H9 (cell line): Measurements from ENCODE around the gene UBE4A. TPM values are rescaled to one million over a fixed set of nuclear protein-coding genes. Genes with fewer than 3 reads are reported as not detected.

Experiments used
- DNase-seq: peaks from one replicate; pipeline ENCODE4 v3.0.0-alpha.2; 2017
- H2AFZ ChIP-seq: one replicate; pipeline ENCODE4 v1.6.1; 2013; ENCODE audit warnings: mild to moderate bottlenecking, low read length, control low read depth, moderate library complexity
- H2AK5ac ChIP-seq: 2 replicates; pipeline ENCODE4 v1.6.1; 2013; ENCODE audit warnings: low read length, control low read depth, mixed read lengths; ENCODE audit not compliant: insufficient read length
- H2BK120ac ChIP-seq: one replicate; pipeline ENCODE4 v1.6.1; 2013; ENCODE audit warnings: low read depth, mild to moderate bottlenecking, low read length, control low read depth, inconsistent platforms; ENCODE audit not compliant: poor library complexity, severe bottlenecking
- H2BK12ac ChIP-seq: 2 replicates; pipeline ENCODE4 v1.6.1; 2013; ENCODE audit warnings: low read length, control low read depth, mixed read lengths, low read depth; ENCODE audit not compliant: insufficient read length
- H2BK15ac ChIP-seq: 2 replicates; pipeline ENCODE4 v1.6.1; 2013; ENCODE audit warnings: low read depth, low read length, control low read depth
- H2BK20ac ChIP-seq: one replicate; pipeline ENCODE4 v1.6.1; 2013; ENCODE audit warnings: low read depth, mild to moderate bottlenecking, low read length, control low read depth, inconsistent platforms; ENCODE audit not compliant: poor library complexity, severe bottlenecking
- H2BK5ac ChIP-seq: 2 replicates; pipeline ENCODE4 v1.6.1; 2013; ENCODE audit warnings: low read length, control low read depth, mixed read lengths; ENCODE audit not compliant: insufficient read length
- H3K14ac ChIP-seq: 2 replicates; pipeline ENCODE4 v1.6.1; 2013; ENCODE audit warnings: low read length, control low read depth; ENCODE audit not compliant: insufficient read depth
- H3K18ac ChIP-seq: 2 replicates; pipeline ENCODE4 v1.6.1; 2013; ENCODE audit warnings: low read depth, mild to moderate bottlenecking, mixed read lengths, low read length, control low read depth; ENCODE audit not compliant: insufficient read length
- H3K23ac ChIP-seq: 2 replicates; pipeline ENCODE4 v1.6.1; 2013; ENCODE audit warnings: low read length, control low read depth, mixed read lengths, low read depth; ENCODE audit not compliant: insufficient read length
- H3K23me2 ChIP-seq: 2 replicates; pipeline ENCODE4 v1.6.1; 2013; ENCODE audit warnings: low read depth, mild to moderate bottlenecking, mixed read lengths, low read length, control low read depth; ENCODE audit not compliant: insufficient read length, poor library complexity, severe bottlenecking
- H3K27ac ChIP-seq: 2 replicates; pipeline ENCODE4 v1.5.1; 2013; ENCODE audit warnings: low read length, control low read depth, mixed read lengths, low read depth; ENCODE audit not compliant: insufficient read length
- H3K27me3 ChIP-seq: 2 replicates; pipeline ENCODE4 v1.6.1; 2013; ENCODE audit warnings: low read length, control low read depth, inconsistent platforms; ENCODE audit not compliant: insufficient read depth
- H3K4ac ChIP-seq: 2 replicates; pipeline ENCODE4 v1.6.1; 2013; ENCODE audit warnings: low read depth, mild to moderate bottlenecking, control low read depth, inconsistent platforms, low read length, moderate library complexity
- H3K4me1 ChIP-seq: 2 replicates; pipeline ENCODE4 v1.6.1; 2013; ENCODE audit warnings: low read length, control low read depth, inconsistent platforms; ENCODE audit not compliant: insufficient read depth
- H3K4me2 ChIP-seq: 2 replicates; pipeline ENCODE4 v1.6.1; 2013; ENCODE audit warnings: low read length, control low read depth, mixed read lengths; ENCODE audit not compliant: insufficient read length, insufficient read depth
- H3K56ac ChIP-seq: 2 replicates; pipeline ENCODE4 v1.6.1; 2013; ENCODE audit warnings: low read depth, mild to moderate bottlenecking, mixed read lengths, low read length, control low read depth; ENCODE audit not compliant: insufficient read length
- H3K79me1 ChIP-seq: 2 replicates; pipeline ENCODE4 v1.6.1; 2013; ENCODE audit warnings: low read depth, mild to moderate bottlenecking, moderate library complexity, low read length, control low read depth, inconsistent platforms; ENCODE audit not compliant: insufficient read depth, poor library complexity, severe bottlenecking
- H3K79me2 ChIP-seq: 2 replicates; pipeline ENCODE4 v1.6.1; 2013; ENCODE audit warnings: low read length, control low read depth, inconsistent platforms; ENCODE audit not compliant: insufficient read depth
- H3K9ac ChIP-seq: 2 replicates; pipeline ENCODE4 v1.6.1; 2013; ENCODE audit warnings: low read length, control low read depth, mixed read lengths; ENCODE audit not compliant: insufficient read length; ENCODE audit errors: extremely low read depth
- H3K9me3 ChIP-seq: one replicate; pipeline ENCODE4 v1.6.1; 2013; ENCODE audit warnings: low read depth, low read length, inconsistent platforms; ENCODE audit not compliant: control insufficient read depth
- H3T11ph ChIP-seq: one replicate; pipeline ENCODE4 v1.6.1; 2013; ENCODE audit warnings: mild to moderate bottlenecking, low read length, control low read depth, inconsistent platforms
- H4K20me1 ChIP-seq: one replicate; pipeline ENCODE4 v1.6.1; 2013; ENCODE audit not compliant: control insufficient read depth, insufficient read length, insufficient read depth
- H4K5ac ChIP-seq: 2 replicates; pipeline ENCODE4 v1.6.1; 2013; ENCODE audit warnings: low read depth, mild to moderate bottlenecking, mixed read lengths, low read length, control low read depth; ENCODE audit not compliant: insufficient read length
- H4K8ac ChIP-seq: replicated peaks from 2 replicates; pipeline ENCODE4 v1.6.1; 2013; ENCODE audit warnings: low read length, control low read depth, mixed read lengths, low read depth; ENCODE audit not compliant: insufficient read length
- H4K91ac ChIP-seq: 2 replicates; pipeline ENCODE4 v1.6.1; 2013; ENCODE audit warnings: low read depth, mild to moderate bottlenecking, moderate library complexity, mixed read lengths, low read length, control low read depth; ENCODE audit not compliant: insufficient read length
- H3K27ac Mint-ChIP-seq, 3 experiments: 2 replicates in 2 of 3; 3 replicates in 1 of 3; pipeline ENCODE4 v1.8.0; 2020 to 2021; ENCODE audit warnings: mixed read lengths in 3 of 3, mild to moderate bottlenecking in 1 of 3, moderate library complexity in 1 of 3
- H3K27me3 Mint-ChIP-seq: 2 replicates; pipeline ENCODE4 v1.8.0; 2021; ENCODE audit warnings: low read depth, mild to moderate bottlenecking, moderate library complexity, mixed read lengths
- H3K36me3 Mint-ChIP-seq, 3 experiments: 2 replicates in 2 of 3; 3 replicates in 1 of 3; pipeline ENCODE4 v1.8.0; 2020 to 2021; ENCODE audit warnings: low read depth in 3 of 3, mixed read lengths in 3 of 3; ENCODE audit not compliant: insufficient read depth in 1 of 3
- H3K4me1 Mint-ChIP-seq, 2 experiments: 2 replicates each; pipeline ENCODE4 v1.8.0; 2020; ENCODE audit warnings: mixed read lengths in 2 of 2
- H3K4me3 Mint-ChIP-seq, 2 experiments: 2 replicates in 1 of 2; 3 replicates in 1 of 2; pipeline ENCODE4 v1.8.0; 2020 to 2021; ENCODE audit warnings: mild to moderate bottlenecking in 2 of 2, mixed read lengths in 2 of 2, moderate library complexity in 1 of 2
- H3K9me3 Mint-ChIP-seq, 2 experiments: 2 replicates in 1 of 2; 3 replicates in 1 of 2; pipeline ENCODE4 v1.8.0; 2020; ENCODE audit warnings: mild to moderate bottlenecking in 2 of 2, mixed read lengths in 2 of 2, moderate library complexity in 1 of 2
- WGBS: extraction: QIAGEN DNeasy Blood & Tissue Kit; methylation state at CpG from one replicate; pipeline ENCODE4 v1.1.7; 2013; ENCODE audit warnings: missing lambda C conversion rate, low lambda C conversion rate, mixed read lengths; ENCODE audit not compliant: insufficient read length; ENCODE audit errors: extremely low coverage; 5-methylcytosine and 5-hydroxymethylcytosine counted together
- total RNA-seq: library from RNA; stranded (reverse); gene quantifications from 2 replicates; pipeline ENCODE4 v1.2.1, GENCODE V29; 2021
- TF ChIP-seq, protein P1 (sequence below): fragments of 200-600 bp; sonication (generic); conservative IDR thresholded peaks from 3 replicates; pipeline ENCODE4 v1.8.0; 2021; ENCODE audit warnings: antibody characterized with exemption, mild to moderate bottlenecking

The UBE4A gene
- total RNA-seq, 1 experiment from 2014 or later: 33.7 TPM

DNA sequence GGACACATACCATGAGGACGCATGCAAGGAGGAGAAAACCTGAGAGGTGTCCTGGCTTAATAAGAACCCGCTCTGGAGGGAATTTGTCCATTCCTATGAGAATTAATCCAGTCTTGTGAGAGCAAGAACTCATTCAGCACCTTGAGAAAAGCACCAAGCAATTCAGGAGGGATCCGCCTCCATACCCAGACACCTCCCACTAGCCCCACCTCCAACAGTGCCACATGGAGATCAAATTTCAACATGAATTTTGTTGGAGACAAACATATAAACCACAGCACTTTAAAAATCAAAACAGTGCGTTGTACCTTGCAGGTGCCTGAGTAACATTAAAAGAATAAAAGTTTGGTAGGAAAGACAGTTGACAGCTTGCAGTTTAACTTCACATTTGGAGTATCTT, 11.4 kb downstream of the UBE4A start:
- no peaks in the 10 kb centered on the region for H3K79me2 ChIP-seq
- H4K20me1 ChIP-seq: no peaks in the 10 kb centered on the region
- no peak overlapping the region for H2BK20ac ChIP-seq
- H4K8ac ChIP-seq: no peak overlapping the region
- H3K4me2 ChIP-seq: no peak overlapping the region
- Mint-ChIP-seq H3K36me3 (peaks cover 23 to 78% (median 72%) of the 10 kb centered on the region in 3 experiments; a peak in 6 of 7 replicates), H3K4me3 (no peak overlapping the region), H3K27me3 (no peaks in the 10 kb centered on the region), H3K4me1 (no peaks in the 10 kb centered on the region), H3K9me3 (no peaks in the 10 kb centered on the region), H3K27ac (no peak overlapping the region)
- H3K14ac ChIP-seq: no peak overlapping the region
- H3K18ac ChIP-seq: no peak overlapping the region
- WGBS: no CpG with 5 or more reads among the region's 4 CpGs
- TF ChIP-seq, protein P1, sequence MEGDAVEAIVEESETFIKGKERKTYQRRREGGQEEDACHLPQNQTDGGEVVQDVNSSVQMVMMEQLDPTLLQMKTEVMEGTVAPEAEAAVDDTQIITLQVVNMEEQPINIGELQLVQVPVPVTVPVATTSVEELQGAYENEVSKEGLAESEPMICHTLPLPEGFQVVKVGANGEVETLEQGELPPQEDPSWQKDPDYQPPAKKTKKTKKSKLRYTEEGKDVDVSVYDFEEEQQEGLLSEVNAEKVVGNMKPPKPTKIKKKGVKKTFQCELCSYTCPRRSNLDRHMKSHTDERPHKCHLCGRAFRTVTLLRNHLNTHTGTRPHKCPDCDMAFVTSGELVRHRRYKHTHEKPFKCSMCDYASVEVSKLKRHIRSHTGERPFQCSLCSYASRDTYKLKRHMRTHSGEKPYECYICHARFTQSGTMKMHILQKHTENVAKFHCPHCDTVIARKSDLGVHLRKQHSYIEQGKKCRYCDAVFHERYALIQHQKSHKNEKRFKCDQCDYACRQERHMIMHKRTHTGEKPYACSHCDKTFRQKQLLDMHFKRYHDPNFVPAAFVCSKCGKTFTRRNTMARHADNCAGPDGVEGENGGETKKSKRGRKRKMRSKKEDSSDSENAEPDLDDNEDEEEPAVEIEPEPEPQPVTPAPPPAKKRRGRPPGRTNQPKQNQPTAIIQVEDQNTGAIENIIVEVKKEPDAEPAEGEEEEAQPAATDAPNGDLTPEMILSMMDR: no peak
- DNase-seq: no peak
- H3K27ac ChIP-seq: no peak overlapping the region
- no peak overlapping the region for H2AFZ ChIP-seq
- no peaks in the 10 kb centered on the region for H3K79me1 ChIP-seq
- no peak overlapping the region for H2BK120ac ChIP-seq
- H3K23ac ChIP-seq: no peak overlapping the region
- no peak overlapping the region for H4K91ac ChIP-seq
- H3K56ac ChIP-seq: no peak overlapping the region
- H3T11ph ChIP-seq: no peak overlapping the region
- H2AK5ac ChIP-seq: no peak overlapping the region
- H2BK12ac ChIP-seq: no peak overlapping the region
- no peak overlapping the region for H2BK5ac ChIP-seq
- no peak overlapping the region for H3K4ac ChIP-seq
- H2BK15ac ChIP-seq: no peak overlapping the region
- no peaks in the 10 kb centered on the region for H3K9me3 ChIP-seq
- no peaks in the 10 kb centered on the region for H3K23me2 ChIP-seq
- no peak overlapping the region for H4K5ac ChIP-seq
- no peaks in the 10 kb centered on the region for H3K4me1 ChIP-seq
- no peaks in the 10 kb centered on the region for H3K27me3 ChIP-seq
- no peak overlapping the region for H3K9ac ChIP-seq
